IPS DF 4.7 (cell line): ENCODE measurements around the gene TRIB2.

Experiments
- DNase-seq: peaks from one replicate; pipeline ENCODE4 v3.0.0-alpha.2; 2013; ENCODE audit warnings: low spot score; ENCODE audit errors: extremely low read depth

The TRIB2 gene

DNA sequence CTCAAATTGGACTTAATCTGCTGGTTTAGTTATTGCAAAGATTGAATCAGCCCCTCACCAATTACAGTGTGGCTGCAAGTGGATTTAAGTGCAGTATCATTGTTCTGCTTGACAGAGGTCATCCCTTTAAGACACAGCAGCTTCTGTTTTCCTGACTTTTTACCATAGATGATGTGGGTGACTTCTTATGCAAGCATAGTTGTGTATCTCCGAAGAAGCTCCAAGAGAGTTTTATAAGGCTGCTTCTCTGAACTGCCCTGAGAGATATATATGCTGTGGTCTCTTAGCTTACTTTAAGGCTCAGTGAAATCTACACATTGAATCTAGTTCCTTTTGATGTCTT, 3.5 kb downstream of the TRIB2 start:
- DNase-seq, result no peak

DNA sequence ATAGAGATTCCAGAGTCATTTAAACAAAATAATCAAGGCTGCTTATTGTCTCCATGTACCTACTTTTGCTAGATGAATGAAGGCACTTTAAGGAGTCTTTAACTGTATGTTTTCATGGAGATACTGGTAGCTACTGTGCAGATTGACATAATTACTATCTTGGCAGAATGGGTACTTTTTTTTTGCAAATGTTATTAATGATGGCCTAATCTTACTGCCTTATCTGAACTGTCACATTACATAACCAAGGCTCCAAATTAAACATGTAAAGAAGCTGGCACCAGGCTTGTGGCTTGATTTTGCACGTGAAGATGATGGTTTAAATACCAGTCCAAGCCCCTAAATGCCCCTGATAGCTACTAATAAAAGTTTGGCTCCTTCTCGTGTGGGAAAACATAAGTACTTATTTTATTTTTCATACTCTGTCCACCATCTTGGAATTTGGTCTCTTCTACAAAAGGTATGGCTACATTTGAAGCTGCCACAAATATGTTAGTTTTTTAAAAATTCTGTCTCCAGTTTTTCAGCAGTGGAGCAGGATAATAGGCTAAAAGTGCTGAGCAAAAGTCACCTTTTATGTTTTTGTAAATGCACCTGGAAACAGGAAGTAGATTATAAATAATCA, 4.1 kb downstream of the TRIB2 start:
- no peak for DNase-seq

DNA sequence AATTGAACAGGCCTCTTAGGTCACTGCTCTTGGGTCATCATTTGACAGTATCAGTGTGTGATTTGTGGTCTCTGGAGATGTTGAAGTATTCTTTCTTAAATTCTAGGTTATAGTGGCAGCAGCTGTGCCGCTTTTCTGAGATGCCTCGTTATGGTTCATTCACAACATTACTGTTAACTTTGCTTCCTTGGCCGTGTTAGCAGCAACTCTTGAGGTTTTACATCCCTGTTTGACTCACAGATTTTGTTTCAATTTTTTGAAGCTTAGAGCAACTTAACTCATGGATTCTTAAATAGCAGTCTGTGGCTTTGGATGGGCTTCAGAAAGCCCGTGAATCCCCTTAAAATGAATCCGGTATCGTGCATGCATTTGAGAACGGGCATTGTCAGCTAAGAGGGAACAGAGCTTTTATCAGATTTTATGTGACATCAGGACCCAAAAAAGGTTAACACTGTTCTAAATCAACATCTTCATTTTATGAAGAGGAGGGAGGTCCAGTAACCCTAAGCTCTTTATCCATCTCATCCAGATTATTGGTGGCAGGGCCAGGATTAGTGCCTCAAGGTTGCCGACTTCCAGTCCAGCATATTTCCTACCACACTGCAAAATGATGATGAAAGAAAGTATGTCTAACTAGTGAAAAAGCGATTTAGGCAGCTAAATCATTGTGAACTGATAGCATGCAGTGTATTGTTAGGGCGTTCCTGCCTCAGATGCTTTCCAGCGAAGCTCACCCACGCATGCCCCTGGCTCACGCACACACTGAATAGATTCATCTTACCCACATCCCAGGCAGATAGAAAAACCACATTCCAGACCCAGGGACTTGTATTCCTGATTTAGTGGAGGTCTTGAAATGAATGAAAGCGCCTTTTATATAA, 5.1 kb downstream of the TRIB2 start:
- no peak for DNase-seq

DNA sequence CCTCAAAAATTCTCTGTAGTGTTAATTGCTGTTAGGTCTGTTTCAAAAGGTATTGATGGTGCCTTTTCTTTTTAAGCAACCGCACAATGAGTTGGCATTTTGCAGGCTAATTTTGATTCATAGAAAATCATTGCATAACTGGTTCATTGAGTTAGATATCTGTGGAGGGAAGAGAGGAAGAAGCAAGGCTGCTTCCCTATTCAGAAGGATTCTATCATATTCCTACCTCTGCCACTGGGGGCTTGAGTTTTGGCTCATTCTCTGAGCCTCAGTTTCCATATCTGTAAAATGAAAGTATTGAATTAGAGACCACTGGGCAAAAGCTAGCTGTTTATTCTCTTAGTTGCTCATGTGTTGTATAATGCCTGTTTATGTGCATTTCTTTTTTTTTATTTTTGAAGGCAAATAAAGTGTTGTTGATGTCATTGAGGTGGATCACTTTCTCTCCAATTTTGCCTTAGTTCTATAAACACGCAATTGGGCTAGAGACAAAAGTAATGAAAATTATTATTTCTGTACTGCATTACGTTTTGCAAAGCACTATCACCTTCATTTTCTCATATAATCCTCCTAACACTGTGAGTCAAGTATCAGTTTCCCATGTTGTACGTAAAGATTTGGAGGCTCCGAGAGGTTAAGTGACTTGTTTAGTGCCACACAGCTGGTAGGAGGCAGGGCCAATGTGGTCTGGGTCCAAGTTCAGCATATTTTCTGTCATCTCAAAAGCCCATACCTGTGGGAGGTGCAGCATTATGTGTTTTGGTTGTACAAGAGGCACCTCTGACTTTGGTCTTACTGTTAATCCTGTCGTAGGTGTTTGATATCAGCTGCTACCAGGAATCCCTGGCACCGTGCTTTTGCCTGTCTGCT, 5.9 kb downstream of the TRIB2 start:
- DNase-seq, result no peak

DNA sequence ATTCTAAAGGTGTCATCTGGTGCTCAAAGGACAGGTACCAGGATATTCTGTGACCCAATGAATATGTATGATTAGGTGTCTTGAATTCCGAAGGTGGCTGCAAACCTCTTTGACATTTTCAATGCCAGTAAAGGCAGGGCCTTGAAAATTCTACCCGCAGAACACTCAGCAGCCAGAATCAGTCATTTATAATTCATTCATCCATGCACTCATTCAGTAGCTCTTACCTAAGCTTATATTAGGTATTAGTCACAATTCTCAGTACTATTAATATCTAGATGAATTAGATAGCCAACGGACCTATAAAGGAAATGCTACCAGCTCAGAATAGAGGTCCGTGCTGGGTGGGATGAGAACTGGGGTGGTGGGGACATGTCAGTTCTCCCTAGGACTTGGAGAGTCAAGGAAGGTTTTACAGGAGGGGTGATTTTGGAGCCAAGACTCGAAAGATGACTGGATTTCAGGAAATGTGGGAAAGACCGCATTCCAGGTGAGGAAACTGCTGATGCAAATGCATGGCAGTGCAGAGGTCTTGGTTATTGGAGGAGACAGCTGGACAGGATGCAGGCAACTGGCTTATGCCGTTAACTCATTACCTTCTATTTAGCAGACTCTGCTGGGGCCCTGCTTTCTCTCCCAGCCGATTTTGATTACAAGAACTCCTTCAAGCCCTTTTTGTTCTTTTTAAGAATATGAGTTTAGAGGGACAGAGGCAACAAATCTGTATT, 7.2 kb downstream of the TRIB2 start:
- DNase-seq, result no peak

GRCh38 chr2:12725233-12726187, 8.8 kb downstream of the TRIB2 start:
- DNase-seq, result no peak

GRCh38 chr2:12726271-12726670, 9.5 kb downstream of the TRIB2 start:
- no peak for DNase-seq

GRCh38 chr2:12727065-12727464, 10.3 kb downstream of the TRIB2 start:
- no peak for DNase-seq

DNA sequence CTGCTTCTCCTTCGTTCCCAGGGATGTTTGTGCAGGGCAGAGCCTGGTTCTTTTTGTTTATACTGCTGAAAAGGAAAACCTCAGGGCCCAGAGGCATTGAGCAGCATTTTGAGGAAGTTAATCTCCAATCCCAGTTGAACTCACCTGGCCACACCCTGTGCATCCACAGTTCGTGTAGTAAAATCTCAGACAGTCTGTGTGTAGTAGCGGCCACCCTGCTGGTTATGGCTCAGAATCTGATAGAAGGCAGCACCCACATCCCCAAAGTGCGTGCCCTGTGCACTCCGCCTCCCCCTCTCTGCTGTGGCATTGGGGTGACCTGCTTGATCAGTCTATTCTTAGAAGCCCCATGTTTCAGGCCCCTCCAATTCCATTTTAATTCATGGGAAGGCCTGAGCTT, 10.9 kb downstream of the TRIB2 start:
- no peak for DNase-seq

DNA sequence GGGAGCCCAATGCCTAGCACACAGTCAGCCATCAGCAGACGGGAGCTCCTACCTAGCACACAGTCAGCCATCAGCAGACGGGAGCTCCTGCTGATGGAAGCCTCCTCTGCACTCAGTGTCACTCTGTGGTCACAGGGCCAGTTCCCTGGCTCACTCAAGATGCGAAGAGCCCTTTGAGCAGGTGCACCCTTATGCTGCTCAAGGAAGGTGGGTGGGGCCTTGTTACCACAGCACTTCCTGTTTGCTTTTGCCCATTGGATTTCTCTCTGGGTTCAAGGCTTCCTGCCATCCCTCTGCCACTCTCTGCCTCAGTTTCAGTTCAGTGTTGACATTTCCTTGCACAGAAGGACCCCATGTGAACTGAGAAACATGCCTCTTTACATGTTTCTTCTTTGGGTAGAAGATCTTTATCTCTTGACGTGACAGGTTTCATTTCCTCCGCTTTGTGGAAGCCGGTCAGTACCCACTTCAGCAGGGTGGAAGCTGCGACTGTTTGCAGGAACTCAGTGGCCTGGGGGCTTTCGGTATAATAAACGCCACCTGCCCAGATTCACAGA, 11.6 kb downstream of the TRIB2 start:
- DNase-seq, result no peak

DNA sequence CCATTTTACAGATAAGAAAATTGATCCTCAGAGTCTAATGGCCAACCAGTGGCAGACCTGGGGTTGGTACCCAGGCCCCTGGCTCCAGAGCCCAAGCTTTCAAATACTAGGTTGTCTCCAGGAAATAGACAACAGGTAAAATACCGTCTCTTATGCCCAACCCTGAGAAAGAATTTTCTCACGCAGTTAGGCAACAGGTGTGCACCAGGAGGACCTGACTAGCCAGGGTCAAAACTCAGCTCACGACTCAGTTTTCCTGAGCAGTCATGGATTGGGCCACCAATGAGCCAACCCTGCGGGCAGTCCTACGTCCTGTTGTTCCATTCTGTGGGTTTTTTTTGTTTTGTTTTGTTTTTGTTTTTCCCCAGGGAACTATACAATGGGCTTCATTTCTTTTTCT, 13.5 kb downstream of the TRIB2 start:
- no peak for DNase-seq

- no peak for DNase-seq
Observed at GRCh38 chr2:12731701-12732280, 15.1 kb downstream of the TRIB2 start.

DNA sequence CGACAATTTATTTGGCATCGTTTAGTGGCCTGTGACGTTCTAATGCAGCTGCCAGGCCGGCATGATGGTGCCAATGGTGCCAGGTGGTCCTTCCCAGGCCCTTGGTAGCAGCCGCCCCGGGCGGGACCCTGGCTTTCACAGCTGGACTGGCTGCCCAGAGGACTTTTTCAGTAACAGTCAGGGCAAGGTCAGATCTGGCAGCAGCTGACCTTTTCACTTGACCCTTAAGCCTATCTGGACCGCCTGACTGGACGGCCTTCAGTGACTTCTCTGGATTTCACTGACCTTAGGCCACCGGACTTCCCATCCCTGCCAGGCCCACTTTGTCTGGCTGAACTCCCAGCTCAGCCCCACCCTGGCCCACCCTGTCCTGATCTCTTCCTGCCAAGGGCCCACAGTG, 15.9 kb downstream of the TRIB2 start:
- DNase-seq, result no peak

- DNase-seq, result no peak
Observed at GRCh38 chr2:12733846-12734245, 17.1 kb downstream of the TRIB2 start.

- no peak for DNase-seq
Observed at GRCh38 chr2:12734914-12735654, 18.3 kb downstream of the TRIB2 start.

- DNase-seq, result no peak
Observed at GRCh38 chr2:12737297-12737696, 20.6 kb downstream of the TRIB2 start.

- no peak for DNase-seq
Observed at GRCh38 chr2:12737738-12738485, 21.2 kb downstream of the TRIB2 start.

- DNase-seq, result no peak
Observed at GRCh38 chr2:12739721-12740254, 23.1 kb downstream of the TRIB2 start.
